PC-9 (cell line): ENCODE results near the gene KRT4. TPM values are rescaled to one million over a fixed set of nuclear protein-coding genes. Genes with fewer than 3 reads are reported as not detected.
"Not testable (repeated sequence)": the region's sequence is repeated elsewhere in the genome, so short reads cannot be mapped to it uniquely, and the experiment has no call there.

Experiments used
- BruUV-seq: library from RNA; stranded (reverse); fragments of 400-500 nt; replicated peaks from 2 replicates; lab custom pipeline; 2021; lab: Mats Ljungman, UMichigan
- CTCF ChIA-PET: fragments of 300-600 bp; sonication (Branson Sonifier 250); formaldehyde crosslinking; loops from one replicate; lab custom pipeline; 2022; ENCODE audit warnings: antibody characterized with exemption; lab: Charles Lee
- POLR2A ChIA-PET: fragments of 300-600 bp; sonication (Branson Sonifier 250); formaldehyde crosslinking; loops from one replicate; lab custom pipeline; 2022; ENCODE audit warnings: antibody characterized with exemption; ENCODE audit not compliant: unreplicated experiment; lab: Charles Lee
- DNase-seq, 2 experiments: peaks; one replicate each; pipeline versions ENCODE4 v3.0.0 to v3.0.0-alpha.2; 2015 to 2022; ENCODE audit warnings: mixed read lengths in 1 of 2
- H2AFZ ChIP-seq: fragments of 200-600 bp; sonication (generic); 2 replicates; pipeline ENCODE4 v1.8.1; 2017; ENCODE audit warnings: antibody characterized with exemption
- H3F3A ChIP-seq: fragments of 200-600 bp; sonication (generic); 2 replicates; pipeline ENCODE4 v1.8.1; 2017; ENCODE audit warnings: antibody characterized with exemption, mild to moderate bottlenecking, low read depth; ENCODE audit not compliant: insufficient read depth
- H3K27ac ChIP-seq: fragments of 200-600 bp; sonication (generic); 2 replicates; pipeline ENCODE4 v1.6.1; 2016; ENCODE audit warnings: mixed run types
- H3K27me3 ChIP-seq: fragments of 200-600 bp; sonication (generic); 2 replicates; pipeline ENCODE4 v1.6.1; 2016; ENCODE audit warnings: low read depth, mixed run types; ENCODE audit not compliant: insufficient read depth
- H3K36me3 ChIP-seq: fragments of 200-600 bp; sonication (generic); 2 replicates; pipeline ENCODE4 v1.6.1; 2016; ENCODE audit warnings: low read depth, mixed run types
- H3K4me1 ChIP-seq: fragments of 200-600 bp; sonication (generic); replicated peaks from 2 replicates; pipeline ENCODE4 v1.6.1; 2016; ENCODE audit warnings: mixed run types; ENCODE audit not compliant: insufficient read depth
- H3K4me2 ChIP-seq: fragments of 200-600 bp; sonication (generic); 2 replicates; pipeline ENCODE4 v1.6.1; 2017; ENCODE audit warnings: mixed run types
- H3K4me3 ChIP-seq: fragments of 200-600 bp; sonication (generic); 2 replicates; pipeline ENCODE4 v1.6.1; 2016; ENCODE audit warnings: mixed run types
- H3K79me2 ChIP-seq: fragments of 200-600 bp; sonication (generic); 2 replicates; pipeline ENCODE4 v1.6.1; 2017; ENCODE audit warnings: low read depth, mixed run types
- H3K9me2 ChIP-seq: fragments of 200-600 bp; sonication (generic); 2 replicates; pipeline ENCODE4 v1.8.1; 2017; ENCODE audit warnings: mild to moderate bottlenecking; ENCODE audit not compliant: insufficient read depth
- H3K9me3 ChIP-seq: fragments of 200-600 bp; sonication (generic); 2 replicates; pipeline ENCODE4 v1.8.1; 2016; ENCODE audit warnings: low read depth; ENCODE audit not compliant: insufficient read depth
- H4K20me1 ChIP-seq: fragments of 200-600 bp; sonication (generic); 2 replicates; pipeline ENCODE4 v1.8.1; 2017; ENCODE audit not compliant: insufficient read depth
- CTCF ChIP-seq: fragments of 200-600 bp; sonication (generic); conservative IDR thresholded peaks from 2 replicates; pipeline ENCODE4 v1.6.1; 2017; ENCODE audit warnings: mixed run types, antibody characterized with exemption, mild to moderate bottlenecking, moderate library complexity
- EZH2 ChIP-seq: fragments of 200-600 bp; sonication (generic); IDR thresholded peaks from 2 replicates; pipeline ENCODE4 v1.8.0; 2017; ENCODE audit warnings: antibody characterized with exemption, low read depth
- intact Hi-C: fragments of 100-400 bp; cut with micrococcal nuclease; formaldehyde crosslinking; loops from one replicate; pipeline ENCODE4 v1.10.0; 2022; ENCODE audit not compliant: unreplicated experiment
- total RNA-seq: library from RNA; stranded (reverse); gene quantifications from 2 replicates; pipeline ENCODE4 v1.2.3, GENCODE V29; 2021

The KRT4 gene
- total RNA-seq, 1 experiment from 2014 or later = 3.0 TPM

- peak overlapping the region; percentile 66 for H3K4me2 ChIP-seq
- POLR2A ChIA-PET = interaction anchor here (0.5 to 0.7 kb wide), 4 partner anchors 16 to 712 kb away, joined by 3 to 4 read pairs (median 3); no protein-coding TSS in a partner anchor
- no peaks in the 10 kb centered on the region for H4K20me1 ChIP-seq
Measured at GRCh38 chr12:52860102-52860823, 46.3 kb upstream of the KRT4 start.

GRCh38 chr12:52857500-52857899 is 43.6 kb upstream of the KRT4 start:
- Histone ChIP-seq H3K4me3 (no peak overlapping the region), H3K4me2 (peak overlapping the region; percentile 30; the same call in 1 of the 2 replicates), H3K9me2 (no peaks in the 10 kb centered on the region), H2AFZ (no peak overlapping the region), H3K4me1 (peaks cover 49% of the 10 kb centered on the region), H3K27ac (peak overlapping the region; percentile 63), H4K20me1 (no peaks in the 10 kb centered on the region), H3F3A (peaks cover 31% of the 10 kb centered on the region; the same call in 1 of the 2 replicates), H3K9me3 (0 out of 2 replicates have a peak, but pooled peaks cover 3% of the 10 kb centered on the region), H3K27me3 (no peaks in the 10 kb centered on the region), H3K36me3 (no peaks in the 10 kb centered on the region), H3K79me2 (no peaks in the 10 kb centered on the region)
- DNase-seq = peak in 1 of 2 experiments; percentile 88
- BruUV-seq = no TSS peak
- TF ChIP-seq CTCF (no peak), EZH2 (no peak)
- intact Hi-C loops = no loop called here
- ChIA-PET CTCF (no interaction called here), POLR2A (interaction anchor here (0.7 kb wide), 1 partner anchor 125 kb away, joined by 4 read pairs; no protein-coding TSS in a partner anchor)

More at GRCh38 chr12:52860102-52860823, 46.3 kb upstream of the KRT4 start:
- CTCF ChIA-PET = interaction anchor here (0.6 to 1.4 kb wide), 4 partner anchors 10 to 979 kb away, joined by 3 to 9 read pairs (median 4); no protein-coding TSS in a partner anchor
- Histone ChIP-seq H3K4me1 (peaks cover 52% of the 10 kb centered on the region), H3K9me3 (0 out of 2 replicates have a peak, but pooled peaks cover 3% of the 10 kb centered on the region), H3K9me2 (no peaks in the 10 kb centered on the region), H3K36me3 (no peaks in the 10 kb centered on the region), H2AFZ (peak overlapping the region; percentile 62; the same call in 1 of the 2 replicates), H3K4me3 (no peak overlapping the region), H3K27me3 (no peaks in the 10 kb centered on the region), H3F3A (peaks cover 31% of the 10 kb centered on the region; the same call in 1 of the 2 replicates), H3K27ac (peak overlapping the region; percentile 69), H3K79me2 (no peaks in the 10 kb centered on the region)
- no peak for TF ChIP-seq CTCF
- TF ChIP-seq EZH2 = no peak
- peak; percentile 83 to 95 for DNase-seq
- BruUV-seq = no TSS peak
- intact Hi-C loops = no loop called here

- H3K4me1 ChIP-seq = peaks cover 42% of the 10 kb centered on the region
- H3F3A ChIP-seq = peaks cover 30% of the 10 kb centered on the region; the same call in 1 of the 2 replicates
- no peak overlapping the region for H3K4me3 ChIP-seq
- CTCF ChIA-PET = no interaction called here
- H2AFZ ChIP-seq = no peak overlapping the region
- H4K20me1 ChIP-seq = no peaks in the 10 kb centered on the region
- H3K36me3 ChIP-seq = no peaks in the 10 kb centered on the region
- TF ChIP-seq EZH2 = no peak
- TF ChIP-seq CTCF = no peak
- peak overlapping the region; percentile 63; the same call in 1 of the 2 replicates for H3K27ac ChIP-seq
- H3K79me2 ChIP-seq = no peaks in the 10 kb centered on the region
- H3K27me3 ChIP-seq = no peaks in the 10 kb centered on the region
- no peak for DNase-seq
- no peaks in the 10 kb centered on the region for H3K9me2 ChIP-seq
- H3K4me2 ChIP-seq = no peak overlapping the region
- BruUV-seq = no TSS peak
- intact Hi-C loops = no loop called here
- POLR2A ChIA-PET = no interaction called here
- 0 out of 2 replicates have a peak, but pooled peaks cover 3% of the 10 kb centered on the region for H3K9me3 ChIP-seq
Measured at GRCh38 chr12:52856787-52857186, 42.9 kb upstream of the KRT4 start.

- H3K9me3 ChIP-seq, POLR2A ChIA-PET, CTCF ChIA-PET, H3K9me2 ChIP-seq, H4K20me1 ChIP-seq, H3K4me3 ChIP-seq, H3K36me3 ChIP-seq, H2AFZ ChIP-seq, H3K4me2 ChIP-seq, BruUV-seq, DNase-seq, H3K27ac ChIP-seq, H3K79me2 ChIP-seq, H3K27me3 ChIP-seq, intact Hi-C loops: not testable (repeated sequence)
- peaks cover 23% of the 10 kb centered on the region; the same call in 1 of the 2 replicates for H3F3A ChIP-seq
- H3K4me1 ChIP-seq = peaks cover 40% of the 10 kb centered on the region
Measured at GRCh38 chr12:52856077-52856476, 42.2 kb upstream of the KRT4 start.
